ENCODE data around the gene EIF1. TPM values are rescaled to one million over a fixed set of nuclear protein-coding genes. Genes with fewer than 3 reads are reported as not detected.
"Not testable (repeated sequence)": the region's sequence is repeated elsewhere in the genome, so short reads cannot be mapped to it uniquely, and the experiment has no call there.

Gene EIF1
- total RNA-seq, 4 donors from 2014 or later, result 238 to 471 (median 430) TPM

DNA sequence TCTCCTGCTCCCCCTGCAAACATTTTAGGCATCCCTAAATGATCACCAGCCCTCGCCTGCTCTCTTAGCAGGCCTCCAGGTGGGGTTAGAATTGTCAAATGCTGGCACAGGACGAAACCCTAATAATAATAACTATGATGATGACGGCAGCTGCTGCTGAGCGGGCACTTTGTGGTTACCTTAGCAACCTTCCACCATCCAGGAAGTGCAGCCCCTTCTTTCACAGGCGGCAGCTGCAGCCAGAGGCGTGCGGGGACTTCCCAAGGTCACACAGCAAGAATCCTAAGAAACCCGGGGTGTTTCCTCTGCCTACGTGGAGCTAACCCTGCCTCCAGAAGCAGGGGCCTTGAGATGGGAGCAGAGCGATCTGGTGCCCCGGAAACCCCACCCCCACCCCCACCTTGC, 22.4 kb upstream of the EIF1 start:
- H3K4me1 ChIP-seq, result peaks cover 60% of the 10 kb centered on the region
- no peak for DNase-seq (ENCODE audit: low spot score in 2 of 2)
- H3K9me3 ChIP-seq, result no peaks in the 10 kb centered on the region
- no peaks in the 10 kb centered on the region for H3K36me3 ChIP-seq
- TF ChIP-seq CTCF (IDR thresholded peaks at IDR 0.05), result no peak
- no peak for TF ChIP-seq EP300 (IDR thresholded peaks at IDR 0.05)
- TF ChIP-seq POLR2A (IDR thresholded peaks at IDR 0.05), result no peak
- no peak for TF ChIP-seq POLR2AphosphoS5 (IDR thresholded peaks at IDR 0.05)
- peak overlapping the region; percentile 48 for H3K4me3 ChIP-seq
- H3K27ac ChIP-seq, result peak overlapping the region; percentile 99
- no peaks in the 10 kb centered on the region for H3K27me3 ChIP-seq
- 3% methylated on average over 7 of the region's 11 CpGs for WGBS

DNA sequence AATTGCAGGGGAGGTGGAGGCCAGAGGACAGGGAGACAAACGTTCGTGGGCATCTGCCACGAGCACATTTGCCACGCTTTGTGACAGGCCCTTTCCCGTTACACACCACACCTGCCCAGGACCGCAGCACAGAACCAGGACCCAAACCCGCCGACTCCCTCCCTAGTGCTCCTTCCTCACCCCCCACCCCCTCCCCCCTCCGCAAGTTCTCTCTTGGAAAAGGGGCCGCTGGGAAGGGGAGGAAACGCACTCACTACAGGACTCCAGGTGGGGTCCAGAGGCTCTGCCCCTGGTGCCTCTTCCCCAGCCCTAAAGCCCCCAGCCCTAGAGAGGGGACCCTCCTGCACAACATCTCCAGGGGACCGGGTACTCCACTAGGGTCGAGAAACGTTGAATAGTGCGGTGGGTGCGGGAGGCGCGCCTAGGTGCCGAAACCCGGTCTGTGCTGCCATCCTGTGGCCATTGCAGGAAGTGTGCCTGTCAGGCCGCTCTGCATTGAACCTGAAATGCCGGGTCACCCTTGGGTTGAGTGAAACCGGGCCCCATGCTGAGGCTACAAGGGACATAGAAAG, 21.9 kb upstream of the EIF1 start:
- TF ChIP-seq POLR2A (IDR thresholded peaks at IDR 0.05), result no peak
- TF ChIP-seq POLR2AphosphoS5 (IDR thresholded peaks at IDR 0.05), result peak in 1 of 3 donors; percentile 23
- peak; percentile 94 to 95 for TF ChIP-seq CTCF (IDR thresholded peaks at IDR 0.05)
- no peak for TF ChIP-seq EP300 (IDR thresholded peaks at IDR 0.05)
- no peaks in the 10 kb centered on the region for H3K36me3 ChIP-seq
- H3K27me3 ChIP-seq, result no peaks in the 10 kb centered on the region
- peak overlapping the region; percentile 99 for H3K27ac ChIP-seq
- no peaks in the 10 kb centered on the region for H3K9me3 ChIP-seq
- WGBS, result 2% methylated on average over 11 of the region's 23 CpGs
- DNase-seq (ENCODE audit: low spot score in 2 of 2), result peak; percentile 91 to 95
- H3K4me1 ChIP-seq, result peaks cover 58% of the 10 kb centered on the region
- H3K4me3 ChIP-seq, result peak overlapping the region; percentile 48

DNA sequence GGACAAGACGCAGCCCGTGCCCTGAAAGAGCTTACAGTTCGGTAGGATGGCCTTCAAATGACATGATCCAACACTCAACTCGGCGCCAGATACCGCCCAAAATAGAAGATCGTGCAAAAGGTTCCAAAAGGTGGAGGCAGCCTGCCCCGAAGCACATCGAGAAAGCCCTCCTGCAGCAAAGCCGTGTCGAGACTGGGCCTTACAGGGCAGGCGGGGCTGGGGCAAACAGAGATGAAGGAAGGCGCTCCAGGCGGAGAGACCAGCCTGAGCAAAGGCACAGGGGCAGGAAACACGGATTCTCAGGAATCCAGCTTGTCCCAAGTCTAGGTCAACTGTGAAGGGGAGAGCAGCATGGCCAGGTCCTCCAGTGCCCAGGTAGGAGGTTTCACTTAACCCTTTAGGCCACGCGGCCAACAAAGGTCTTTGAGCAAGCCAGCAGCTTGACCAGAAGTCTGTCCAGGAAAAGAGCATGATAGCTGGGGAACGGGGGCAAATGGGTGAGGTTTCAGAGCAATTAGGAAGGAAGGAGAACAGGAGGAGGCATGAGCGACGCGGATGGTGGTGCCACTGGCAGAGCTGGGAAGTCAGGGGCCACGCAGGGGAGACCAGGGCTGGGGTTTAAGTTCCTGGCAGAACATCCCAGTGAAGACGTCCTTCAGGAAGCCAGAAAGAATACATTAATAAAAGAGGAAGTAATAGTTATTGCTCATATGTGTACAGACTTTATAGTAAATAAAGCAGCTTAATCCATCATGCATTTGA, 21.2 kb upstream of the EIF1 start:
- no peak for DNase-seq (ENCODE audit: low spot score in 2 of 2)
- no peak overlapping the region for H3K4me3 ChIP-seq
- TF ChIP-seq POLR2AphosphoS5 (IDR thresholded peaks at IDR 0.05), result no peak
- no peak for TF ChIP-seq POLR2A (IDR thresholded peaks at IDR 0.05)
- TF ChIP-seq EP300 (IDR thresholded peaks at IDR 0.05), result no peak
- TF ChIP-seq CTCF (IDR thresholded peaks at IDR 0.05), result no peak
- no peaks in the 10 kb centered on the region for H3K36me3 ChIP-seq
- H3K27me3 ChIP-seq, result no peaks in the 10 kb centered on the region
- peaks cover 53% of the 10 kb centered on the region for H3K4me1 ChIP-seq
- WGBS, result 41% methylated on average over 23 of the region's 23 CpGs
- H3K27ac ChIP-seq, result peak overlapping the region; percentile 99
- no peaks in the 10 kb centered on the region for H3K9me3 ChIP-seq

DNA sequence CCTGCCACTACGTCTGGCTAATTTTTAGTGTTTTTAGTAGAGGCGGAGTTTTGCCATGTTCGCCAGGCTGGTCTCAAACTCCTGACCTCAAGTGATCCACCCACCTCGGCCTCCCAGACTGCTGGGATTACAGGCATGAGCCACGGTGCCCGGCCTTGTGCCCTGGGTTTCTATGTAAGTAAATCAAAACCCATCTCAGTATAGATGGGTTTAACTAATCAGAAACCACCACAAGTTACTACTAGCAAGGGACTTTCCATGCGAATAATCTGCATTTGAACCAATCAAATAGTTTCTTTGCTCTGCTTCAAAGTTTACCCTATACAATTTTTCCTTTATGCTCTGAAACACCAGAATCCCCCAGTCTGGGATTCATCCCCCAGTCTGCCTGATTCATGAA, 16.5 kb upstream of the EIF1 start:
- TF ChIP-seq EP300 (IDR thresholded peaks at IDR 0.05) (no peak), POLR2A (IDR thresholded peaks at IDR 0.05) (no peak), POLR2AphosphoS5 (IDR thresholded peaks at IDR 0.05) (no peak), CTCF (IDR thresholded peaks at IDR 0.05) (no peak)
- Histone ChIP-seq H3K4me1 (peaks cover 26% of the 10 kb centered on the region), H3K27ac (no peak overlapping the region), H3K9me3 (no peaks in the 10 kb centered on the region), H3K27me3 (no peaks in the 10 kb centered on the region), H3K36me3 (no peaks in the 10 kb centered on the region), H3K4me3 (no peak overlapping the region)
- DNase-seq (ENCODE audit: low spot score in 2 of 2), result no peak
- 87% methylated on average over 7 of the region's 7 CpGs for WGBS

- not testable (repeated sequence) for H3K4me3 ChIP-seq; H3K9me3 ChIP-seq; H3K36me3 ChIP-seq; DNase-seq (ENCODE audit: low spot score in 2 of 2); H3K27me3 ChIP-seq; H3K27ac ChIP-seq
- WGBS, result 65% methylated on average over 7 of the region's 7 CpGs
- peaks cover 35% of the 10 kb centered on the region for H3K4me1 ChIP-seq
Measured at GRCh38 chr17:41675157-41676057, 13.3 kb upstream of the EIF1 start.
